GM21786 (cell line): ENCODE data around the gene MMP25.

ENCODE experiments used
- ATAC-seq: cut with Tn5 transposase; IDR thresholded peaks from one replicate; pipeline ENCODE4 v1.9.1; 2021; ENCODE audit not compliant: unreplicated experiment

MMP25 gene

DNA sequence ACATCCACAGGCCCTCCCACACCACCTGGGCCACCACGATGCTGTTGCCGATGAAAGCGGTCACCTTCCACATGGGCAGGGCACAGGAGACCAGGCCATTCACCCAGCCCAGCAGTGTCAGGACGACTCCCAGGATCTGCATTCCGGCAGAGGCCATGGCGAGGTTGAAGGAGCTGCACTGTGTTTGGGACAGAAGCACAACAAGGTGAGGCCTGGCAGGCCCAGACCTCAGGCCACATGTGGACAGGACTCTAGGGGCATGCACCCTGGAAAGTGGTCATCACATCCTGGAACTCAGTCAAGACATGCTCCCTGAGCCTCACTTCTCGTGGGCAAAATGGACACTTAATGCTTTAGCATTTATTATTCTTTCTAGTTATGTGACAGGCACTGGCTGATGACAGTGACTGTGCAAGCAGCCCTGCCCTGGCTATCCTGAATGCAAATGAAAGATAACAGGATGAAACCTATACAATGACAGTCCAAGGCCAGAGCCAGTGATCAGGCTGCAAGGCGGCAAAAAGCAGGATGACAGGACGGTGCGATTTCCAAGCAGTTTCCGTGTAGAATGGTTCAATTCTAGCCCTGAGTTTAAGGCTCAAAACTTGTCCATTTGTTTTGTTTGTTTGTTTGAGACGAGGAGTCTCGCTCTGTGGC is 30.4 kb upstream of the MMP25 start:
- ATAC-seq, result no peak

DNA sequence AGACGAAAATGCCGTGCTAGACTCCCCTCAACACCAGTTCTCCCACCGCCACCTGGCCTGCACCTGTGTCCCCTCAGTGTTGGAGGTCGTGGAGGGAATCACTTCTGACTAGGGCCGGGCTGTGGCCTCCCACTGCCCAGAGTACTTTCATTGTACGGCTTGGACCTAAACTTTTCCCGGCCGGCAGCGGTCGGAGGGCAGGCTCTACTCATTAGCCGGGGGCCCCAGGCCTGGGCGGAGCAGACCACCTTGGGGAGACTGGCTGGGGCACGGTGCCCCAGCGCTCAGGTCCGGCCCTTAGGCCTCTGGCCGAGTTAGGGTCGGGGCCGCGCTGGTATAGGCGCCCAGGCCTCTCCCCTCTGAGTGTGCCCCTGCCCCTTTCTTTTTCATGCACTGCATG is 29.0 kb upstream of the MMP25 start:
- no peak for ATAC-seq

DNA sequence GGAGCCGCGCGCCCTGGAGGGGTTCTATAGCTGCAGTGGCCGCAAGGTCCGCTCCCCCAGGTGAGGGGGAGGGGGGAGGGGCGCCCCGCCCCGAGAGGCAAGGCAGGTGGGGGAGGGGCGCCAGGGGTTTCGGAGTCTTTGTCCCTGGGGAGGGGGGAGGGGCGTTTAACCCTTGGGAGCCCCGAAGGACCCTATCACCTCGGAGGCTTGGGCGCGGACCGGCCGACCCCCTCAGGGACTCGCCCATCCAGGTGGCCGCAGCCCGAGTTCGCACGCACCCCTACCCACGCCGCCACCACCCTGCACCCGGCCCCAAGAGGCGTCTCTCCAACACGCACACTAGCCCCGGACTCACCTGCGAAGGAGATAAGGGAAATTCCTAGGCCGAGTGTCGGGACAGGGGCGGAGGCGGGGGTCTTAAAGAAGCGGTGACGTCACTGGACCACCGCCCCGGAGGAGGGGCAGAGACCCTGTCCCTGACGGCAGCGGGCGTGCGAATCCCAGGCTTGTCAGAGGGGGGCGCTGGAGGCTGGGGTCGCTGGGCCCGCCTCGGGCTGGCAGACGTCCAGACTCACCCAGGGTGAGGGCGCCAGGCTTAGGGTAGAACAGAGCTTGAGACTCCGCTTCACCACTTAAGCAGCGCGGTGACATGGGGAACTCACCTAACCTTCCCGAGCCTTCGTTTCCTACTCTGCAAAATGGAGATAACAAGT is 28.4 kb upstream of the MMP25 start, which contains the start of gene CLDN6:
Gene CLDN6 (minus strand): TSS at position 390 of the 713 bp plus-strand sequence. CDS start 2,162 bp downstream, outside the sequence.
- ATAC-seq, result no peak

DNA sequence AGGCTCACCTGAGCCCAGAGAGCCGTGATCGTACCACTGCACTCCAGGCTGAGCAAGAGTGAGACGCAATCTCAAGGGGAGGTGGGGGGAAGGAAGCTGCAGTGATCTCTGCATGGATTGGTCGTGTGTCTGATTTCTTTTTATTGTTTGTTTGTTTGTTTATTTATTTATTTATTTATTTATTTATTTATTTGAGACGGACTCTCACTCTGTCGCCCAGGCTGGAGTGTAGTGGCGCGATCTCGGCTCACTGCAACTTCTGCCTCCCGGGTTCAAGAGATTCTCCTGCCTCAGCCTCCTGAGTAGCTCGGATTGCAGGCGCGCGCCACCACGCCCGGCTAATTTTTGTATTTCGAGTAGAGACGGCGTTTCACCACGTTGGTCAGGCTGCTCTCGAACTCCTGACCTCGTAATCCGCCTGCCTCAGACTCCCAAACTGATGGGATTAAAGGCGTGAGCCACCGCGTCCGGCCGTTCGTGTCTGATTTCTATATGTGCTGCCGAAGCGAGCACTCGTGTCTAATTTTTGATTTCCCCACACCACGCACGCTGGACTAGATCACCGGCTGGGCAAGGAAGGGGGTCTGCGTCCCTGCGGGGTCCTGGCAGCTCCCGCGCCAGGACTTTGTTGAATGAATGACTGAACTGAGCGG is 26.6 kb upstream of the MMP25 start:
- ATAC-seq, result no peak

DNA sequence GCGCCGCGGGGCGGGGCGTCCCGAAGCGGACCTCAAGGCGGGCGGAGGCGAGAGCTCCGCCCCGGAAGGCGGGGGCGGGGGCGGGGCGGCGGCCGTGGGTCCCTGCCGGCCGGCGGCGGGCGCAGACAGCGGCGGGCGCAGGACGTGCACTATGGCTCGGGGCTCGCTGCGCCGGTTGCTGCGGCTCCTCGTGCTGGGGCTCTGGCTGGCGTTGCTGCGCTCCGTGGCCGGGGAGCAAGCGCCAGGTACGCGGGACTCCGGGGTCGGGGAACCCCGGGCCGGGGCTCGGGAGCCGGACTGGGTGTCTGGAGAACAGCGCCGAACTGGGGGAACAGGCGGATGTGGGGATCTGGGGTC is 26.1 kb upstream of the MMP25 start, which contains the start of gene TNFRSF12A:
Gene TNFRSF12A (plus strand): TSS at position 122 of the 357 bp plus-strand sequence. CDS start 30 bp downstream, at position 152.
- ATAC-seq, result no peak

DNA sequence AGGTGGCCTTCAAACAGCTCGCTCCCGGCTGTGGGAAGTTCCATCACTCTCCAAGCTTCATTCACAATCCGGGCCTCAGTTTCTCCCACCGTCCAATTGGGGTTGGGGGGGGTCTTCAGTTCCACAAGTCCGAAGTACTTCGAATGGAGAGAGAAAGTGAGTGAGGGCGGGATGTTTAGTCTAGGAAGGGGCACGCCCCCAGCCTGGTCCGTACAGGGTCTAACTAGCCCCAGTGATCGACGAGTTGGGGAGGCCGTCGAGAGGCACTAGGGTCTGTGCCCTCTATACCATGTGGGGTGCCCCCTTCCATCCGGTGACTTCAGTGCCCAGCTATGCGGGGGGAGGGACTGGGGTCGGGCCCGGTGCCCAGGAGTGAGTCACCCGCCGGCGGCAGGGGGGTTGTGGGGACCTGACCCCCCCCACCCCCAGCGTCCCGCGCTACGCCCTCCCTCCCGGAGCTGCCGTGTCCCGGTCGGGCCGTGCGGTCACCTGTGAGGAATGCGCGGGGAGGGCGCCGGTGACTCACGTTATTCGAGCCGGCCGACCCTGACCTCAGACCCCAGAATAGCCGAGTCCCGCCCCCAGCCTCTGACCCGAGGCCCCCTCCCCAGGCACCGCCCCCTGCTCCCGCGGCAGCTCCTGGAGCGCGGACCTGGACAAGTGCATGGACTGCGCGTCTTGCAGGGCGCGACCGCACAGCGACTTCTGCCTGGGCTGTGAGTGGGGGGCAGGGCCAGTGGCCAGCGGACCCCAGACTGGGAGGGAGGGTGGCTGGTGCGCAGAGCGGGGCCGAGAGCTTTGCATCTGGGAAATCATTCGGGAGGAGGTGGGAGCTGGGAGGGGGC is 25.5 kb upstream of the MMP25 start:
- ATAC-seq, result no peak

DNA sequence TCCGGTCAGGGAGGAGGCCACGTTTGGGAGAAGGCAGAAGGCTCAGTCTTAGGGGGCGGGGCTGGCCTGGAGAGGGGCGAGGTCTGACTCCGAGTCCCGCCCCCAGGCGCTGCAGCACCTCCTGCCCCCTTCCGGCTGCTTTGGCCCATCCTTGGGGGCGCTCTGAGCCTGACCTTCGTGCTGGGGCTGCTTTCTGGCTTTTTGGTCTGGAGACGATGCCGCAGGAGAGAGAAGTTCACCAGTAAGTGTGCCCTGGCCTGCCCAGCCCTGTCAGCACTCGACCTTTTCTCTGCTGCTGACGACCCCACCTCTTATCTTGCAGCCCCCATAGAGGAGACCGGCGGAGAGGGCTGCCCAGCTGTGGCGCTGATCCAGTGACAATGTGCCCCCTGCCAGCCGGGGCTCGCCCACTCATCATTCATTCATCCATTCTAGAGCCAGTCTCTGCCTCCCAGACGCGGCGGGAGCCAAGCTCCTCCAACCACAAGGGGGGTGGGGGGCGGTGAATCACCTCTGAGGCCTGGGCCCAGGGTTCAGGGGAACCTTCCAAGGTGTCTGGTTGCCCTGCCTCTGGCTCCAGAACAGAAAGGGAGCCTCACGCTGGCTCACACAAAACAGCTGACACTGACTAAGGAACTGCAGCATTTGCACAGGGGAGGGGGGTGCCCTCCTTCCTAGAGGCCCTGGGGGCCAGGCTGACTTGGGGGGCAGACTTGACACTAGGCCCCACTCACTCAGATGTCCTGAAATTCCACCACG is 24.7 kb upstream of the MMP25 start:
- no peak for ATAC-seq

DNA sequence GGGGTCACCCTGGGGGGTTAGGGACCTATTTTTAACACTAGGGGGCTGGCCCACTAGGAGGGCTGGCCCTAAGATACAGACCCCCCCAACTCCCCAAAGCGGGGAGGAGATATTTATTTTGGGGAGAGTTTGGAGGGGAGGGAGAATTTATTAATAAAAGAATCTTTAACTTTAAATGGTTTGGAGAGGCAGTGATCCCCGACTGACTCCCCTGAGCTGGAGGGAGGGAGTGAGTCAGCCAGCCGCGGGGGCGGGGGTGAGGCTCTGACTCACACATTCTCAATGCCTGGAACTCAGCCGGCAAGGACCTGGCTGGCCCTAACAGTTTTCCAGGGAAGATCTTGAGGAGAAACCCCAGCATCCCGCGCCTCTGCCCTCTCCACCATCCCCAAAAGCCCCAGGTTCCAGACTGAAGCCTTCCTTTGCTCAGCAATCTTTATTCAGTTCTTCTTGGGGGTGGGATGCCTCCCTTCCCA is 24.1 kb upstream of the MMP25 start:
- no peak for ATAC-seq

DNA sequence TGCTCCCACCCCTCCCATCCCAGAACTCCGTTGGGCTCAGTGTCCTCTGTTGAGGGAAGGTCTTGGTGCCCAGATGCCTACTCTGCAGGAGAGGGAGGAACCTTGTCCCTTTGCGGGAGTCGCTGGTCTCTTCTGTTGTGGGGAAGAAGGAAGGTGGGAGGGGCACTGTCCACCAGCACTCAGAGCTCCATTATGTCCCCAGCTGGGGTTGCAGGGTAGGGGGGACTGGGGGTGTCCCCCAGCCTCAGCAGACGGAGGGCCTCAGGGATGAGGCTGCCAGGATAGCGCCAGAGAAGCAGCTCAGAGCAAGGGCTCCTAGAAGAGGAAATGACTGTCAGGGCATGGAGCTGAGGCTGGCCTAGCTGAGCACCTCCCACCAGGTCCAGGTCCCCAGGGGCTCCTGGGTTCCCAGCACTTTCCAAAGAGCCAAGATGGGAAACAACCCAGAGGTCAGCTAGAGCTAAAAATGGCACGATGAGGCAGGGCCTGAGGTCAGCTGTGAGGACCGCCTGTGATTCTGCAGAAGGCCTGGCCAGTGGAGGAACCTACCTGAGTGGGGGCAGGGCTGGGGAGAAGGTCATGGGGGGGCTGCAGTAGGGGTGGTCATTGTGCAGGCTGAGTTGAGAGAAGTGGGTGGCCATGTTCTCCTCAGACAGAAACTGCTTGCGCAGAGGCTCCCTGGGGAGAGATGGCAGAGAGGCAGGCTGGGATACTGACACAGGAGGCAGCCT is 23.5 kb upstream of the MMP25 start:
- no peak for ATAC-seq

DNA sequence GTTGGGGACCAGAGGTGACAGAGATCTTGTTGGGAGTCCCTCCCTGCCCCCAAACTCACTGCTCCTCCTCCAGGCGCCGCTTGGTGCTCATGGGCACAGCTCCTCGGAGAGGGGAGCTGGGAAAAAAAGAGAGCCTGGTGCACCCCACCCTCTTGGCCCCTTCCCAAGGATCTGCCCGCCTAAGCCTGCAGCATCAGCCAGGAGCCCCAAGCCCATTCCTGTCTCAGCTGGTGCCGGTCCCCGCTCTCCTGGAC is 23.0 kb upstream of the MMP25 start:
- ATAC-seq, result no peak

DNA sequence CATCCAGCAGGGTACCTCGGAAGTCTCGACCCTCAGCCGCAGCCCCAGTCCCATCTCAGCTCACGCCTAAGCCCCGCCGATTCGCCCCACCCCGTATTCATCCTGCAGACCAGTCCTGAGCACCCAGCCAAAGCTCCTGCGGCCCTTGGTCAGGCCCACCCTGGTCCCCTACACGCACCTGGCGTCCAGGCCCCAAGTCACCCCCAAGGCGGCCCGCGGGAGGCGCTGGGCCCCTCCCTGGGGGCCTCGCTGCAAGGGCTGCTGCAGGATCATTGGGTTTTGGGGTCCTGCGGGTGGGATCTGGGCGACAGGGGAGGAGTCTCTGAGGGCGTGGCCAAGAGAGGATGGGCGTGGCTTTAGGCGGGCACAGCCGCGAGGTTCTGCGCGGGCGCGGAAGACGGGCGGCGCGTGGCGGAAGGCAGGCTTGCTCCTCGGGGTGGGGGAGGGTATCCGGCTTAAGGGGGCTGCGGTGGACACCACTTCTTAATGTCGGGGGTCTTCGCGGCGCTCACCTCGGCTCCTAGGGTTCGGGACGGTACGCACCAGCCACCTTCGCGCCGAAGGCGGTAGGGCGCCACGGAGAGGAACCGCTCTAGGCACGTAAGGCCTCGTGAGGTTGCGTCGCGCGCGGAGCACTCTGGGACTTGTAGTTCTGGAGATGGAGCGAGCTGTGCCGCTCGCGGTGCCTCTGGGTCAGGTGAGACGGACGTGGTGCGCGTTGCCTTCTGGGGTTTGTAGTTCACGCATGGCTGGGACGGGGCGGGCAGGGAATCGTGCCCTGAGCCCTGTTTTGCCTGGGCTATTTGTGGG is 22.5 kb upstream of the MMP25 start, which contains the start of the genes HCFC1R1 and THOC6:
Gene HCFC1R1 (minus strand): TSS at position 274 of the 810 bp plus-strand sequence. CDS start 1 bp downstream, at position 273.
Gene THOC6 (plus strand): TSS at position 367 of the 810 bp plus-strand sequence. CDS start 292 bp downstream, at position 659.
- peak; percentile 81 for ATAC-seq

DNA sequence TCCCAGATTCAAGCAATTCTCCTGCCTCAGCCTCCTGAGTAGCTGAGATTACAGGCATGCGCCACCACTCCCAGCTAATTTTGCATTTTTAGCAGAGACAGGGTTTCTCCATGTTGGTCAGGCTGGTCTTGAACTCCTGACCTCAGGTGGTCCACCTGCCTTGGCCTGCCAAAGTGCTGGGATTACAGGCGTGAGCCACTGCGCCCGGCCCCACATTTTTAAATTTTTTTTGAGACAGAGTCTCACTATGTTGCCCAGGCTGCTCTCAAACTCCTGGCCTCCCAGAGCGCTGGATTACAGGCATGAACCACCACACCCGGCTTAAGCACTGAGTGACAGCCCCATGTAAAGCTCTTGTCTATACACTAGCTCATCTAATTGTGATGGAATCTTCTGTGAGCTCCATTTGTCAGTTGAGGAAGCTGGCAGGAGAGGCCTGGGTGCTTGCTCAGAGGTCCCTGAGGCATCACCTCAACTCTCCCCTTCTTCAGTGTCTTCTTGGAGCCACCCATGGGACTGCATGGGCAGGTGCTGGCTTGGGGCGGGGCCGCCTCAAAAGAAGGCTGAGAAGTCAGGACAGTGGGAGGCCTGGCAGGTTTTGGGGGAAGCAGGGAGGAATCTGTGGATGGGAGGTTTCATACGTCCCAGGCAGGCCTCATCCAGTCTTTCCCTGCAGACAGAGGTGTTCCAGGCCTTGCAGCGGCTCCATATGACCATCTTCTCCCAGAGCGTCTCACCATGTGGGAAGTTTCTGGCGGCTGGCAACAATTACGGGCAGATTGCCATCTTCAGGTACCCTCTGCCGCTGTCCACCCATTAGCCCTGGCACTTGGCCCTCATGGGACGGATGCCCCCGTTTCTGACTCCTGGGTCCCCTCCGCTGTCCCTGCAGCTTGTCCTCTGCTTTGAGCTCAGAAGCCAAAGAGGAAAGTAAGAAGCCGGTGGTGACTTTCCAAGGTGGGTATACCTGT is 21.0 kb upstream of the MMP25 start:
- ATAC-seq, result no peak

DNA sequence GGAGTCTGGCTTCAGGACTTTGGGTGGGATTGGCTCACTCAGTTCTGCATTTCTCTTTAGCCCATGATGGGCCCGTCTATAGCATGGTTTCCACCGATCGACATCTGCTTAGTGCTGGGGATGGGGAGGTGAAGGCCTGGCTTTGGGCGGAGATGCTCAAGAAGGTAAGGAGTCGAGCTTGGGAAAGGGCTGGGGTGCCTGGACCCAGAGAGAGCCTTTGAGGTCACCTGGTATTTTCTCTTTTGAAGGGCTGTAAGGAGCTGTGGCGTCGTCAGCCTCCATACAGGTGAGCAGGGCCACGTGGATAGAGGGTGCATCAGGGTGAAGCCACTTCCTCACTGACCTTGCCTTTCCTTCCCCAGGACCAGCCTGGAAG is 20.4 kb upstream of the MMP25 start:
- no peak for ATAC-seq

DNA sequence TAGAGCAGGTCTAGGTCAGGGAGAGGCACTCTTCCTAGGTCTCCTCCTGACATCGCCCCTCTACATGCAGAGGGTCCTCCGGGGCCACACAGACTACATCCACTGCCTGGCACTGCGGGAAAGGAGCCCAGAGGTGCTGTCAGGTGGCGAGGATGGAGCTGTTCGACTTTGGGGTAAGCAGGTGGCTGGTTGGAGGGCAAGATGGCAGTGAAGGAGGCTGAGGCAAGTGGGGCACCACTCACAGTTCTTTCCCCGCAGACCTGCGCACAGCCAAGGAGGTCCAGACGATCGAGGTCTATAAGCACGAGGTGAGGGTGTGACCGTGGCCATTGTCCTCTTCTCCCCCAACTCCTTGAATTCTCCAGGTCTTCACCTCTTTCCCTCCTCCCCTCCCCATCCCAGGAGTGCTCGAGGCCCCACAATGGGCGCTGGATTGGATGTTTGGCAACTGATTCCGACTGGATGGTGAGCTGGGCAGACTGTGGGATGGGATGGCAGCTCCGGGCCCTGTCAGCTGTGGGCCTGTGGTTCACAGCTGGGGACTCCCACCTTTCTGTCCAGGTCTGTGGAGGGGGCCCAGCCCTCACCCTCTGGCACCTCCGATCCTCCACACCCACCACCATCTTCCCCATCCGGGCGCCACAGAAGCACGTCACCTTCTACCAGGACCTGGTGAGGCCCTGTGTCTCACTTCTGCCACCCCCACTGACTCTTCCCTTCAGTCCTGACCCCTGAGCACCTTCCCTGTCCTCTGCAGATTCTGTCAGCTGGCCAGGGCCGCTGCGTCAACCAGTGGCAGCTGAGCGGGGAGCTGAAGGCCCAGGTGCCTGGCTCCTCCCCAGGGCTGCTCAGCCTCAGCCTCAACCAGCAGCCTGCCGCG is 19.5 kb upstream of the MMP25 start:
- no peak for ATAC-seq

DNA sequence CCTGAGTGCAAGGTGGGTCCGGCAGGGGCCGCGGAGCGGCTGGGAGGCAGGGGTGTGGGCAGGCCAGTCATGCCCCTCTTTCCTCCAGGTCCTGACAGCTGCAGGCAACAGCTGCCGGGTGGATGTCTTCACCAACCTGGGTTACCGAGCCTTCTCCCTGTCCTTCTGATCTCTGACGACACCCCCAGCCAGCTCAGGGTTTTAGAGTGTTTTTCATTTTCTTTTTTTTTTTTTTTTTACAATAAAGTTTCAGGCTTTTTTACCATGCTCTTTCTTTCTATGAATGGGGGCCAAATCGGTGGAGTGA is 18.9 kb upstream of the MMP25 start:
- no peak for ATAC-seq

DNA sequence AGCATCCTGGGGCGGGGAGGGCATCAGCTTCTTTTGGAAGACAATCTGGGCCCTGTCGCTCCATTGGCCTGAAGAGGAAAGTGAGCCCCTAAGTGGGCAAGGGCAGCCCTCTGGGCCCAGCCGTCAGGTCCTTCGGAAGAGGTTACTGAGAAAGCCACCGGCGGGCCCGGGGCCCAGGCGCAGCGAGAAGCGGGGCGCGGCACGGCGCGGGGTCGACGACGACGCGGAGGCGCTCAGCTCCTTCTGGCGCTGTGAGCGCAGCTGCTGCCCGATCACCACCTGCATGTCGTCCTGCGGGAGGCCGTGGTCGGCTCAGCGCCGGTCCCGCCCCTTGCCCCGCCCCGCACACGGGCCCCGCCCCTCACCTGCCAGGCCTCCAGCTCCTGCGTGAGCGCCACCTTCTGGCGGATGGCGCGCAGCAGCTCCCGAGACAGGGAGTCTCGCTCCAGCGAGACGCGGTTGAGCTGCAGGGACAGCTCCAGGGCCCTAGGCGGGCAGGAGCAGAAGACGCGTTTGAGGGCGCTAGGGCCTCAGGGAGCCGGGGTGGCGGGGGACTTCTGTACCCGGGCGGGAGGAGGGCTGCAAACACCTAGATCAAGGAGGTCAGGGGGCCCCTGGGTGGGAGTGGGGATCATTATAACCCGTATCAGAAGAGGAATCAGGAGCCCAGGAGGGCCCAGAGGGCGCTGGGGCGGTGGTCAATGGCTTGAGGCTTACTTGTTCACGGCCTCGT is 18.2 kb upstream of the MMP25 start:
- no peak for ATAC-seq
